SH-SY5Y (cell line): ENCODE results near the gene PAH.
A peak's percentile ranks its signal among the peaks of the same experiment; 100 is the strongest.

Experiments
- GATA2 ChIP-seq: IDR thresholded peaks from 2 replicates; pipeline ENCODE4 v1.6.1; 2011; ENCODE audit warnings: mild to moderate bottlenecking, low read depth, low read length
- GATA3 ChIP-seq: IDR thresholded peaks from 2 replicates; pipeline ENCODE4 v1.6.1; 2011; ENCODE audit warnings: low read depth, mild to moderate bottlenecking, low read length, moderate library complexity

The PAH gene

GRCh38 chr12:102957339-102958050 lies 40.5 kb upstream of the PAH start, which contains the start of gene ASCL1:
TSS of gene ASCL1 (plus strand) at chr12:102957674. CDS start at chr12:102958245, 571 bp downstream.
- TF ChIP-seq GATA2 (no peak), GATA3 (no peak)

GRCh38 chr12:102956738-102957327 lies 39.8 kb upstream of the PAH start:
- TF ChIP-seq GATA2 (no peak), GATA3 (no peak)

GRCh38 chr12:102955926-102956737 lies 39.1 kb upstream of the PAH start:
- TF ChIP-seq GATA2 (no peak), GATA3 (no peak)

- TF ChIP-seq GATA3 (no peak), GATA2 (no peak)
These were observed 37.1 kb upstream of the PAH start for GRCh38 chr12:102954134-102954533.

GRCh38 chr12:102953221-102953620 lies 36.2 kb upstream of the PAH start:
- TF ChIP-seq GATA3 (no peak), GATA2 (0 out of 2 replicates have a peak, but pooled peaks have one; percentile 12)

GRCh38 chr12:102951841-102952240 lies 34.8 kb upstream of the PAH start:
- no peak for TF ChIP-seq GATA2
- no peak for TF ChIP-seq GATA3

- TF ChIP-seq GATA3 (no peak), GATA2 (no peak)
These were observed 34.0 kb upstream of the PAH start for GRCh38 chr12:102950950-102951619.

- TF ChIP-seq GATA2 (no peak), GATA3 (no peak)
These were observed 33.3 kb upstream of the PAH start for GRCh38 chr12:102950107-102950949.

GRCh38 chr12:102948941-102949352 lies 31.9 kb upstream of the PAH start:
- no peak for TF ChIP-seq GATA2
- no peak for TF ChIP-seq GATA3

- no peak for TF ChIP-seq GATA2
- TF ChIP-seq GATA3, result no peak
These were observed 29.0 kb upstream of the PAH start for GRCh38 chr12:102946042-102946441.

GRCh38 chr12:102939670-102940222 lies 22.7 kb upstream of the PAH start:
- TF ChIP-seq GATA2 (no peak), GATA3 (no peak)

GRCh38 chr12:102939059-102939458 lies 22.0 kb upstream of the PAH start:
- no peak for TF ChIP-seq GATA3
- TF ChIP-seq GATA2, result no peak

GRCh38 chr12:102933168-102933567 lies 16.1 kb upstream of the PAH start:
- TF ChIP-seq GATA2 (no peak), GATA3 (no peak)

GRCh38 chr12:102927220-102927619 lies 10.2 kb upstream of the PAH start:
- TF ChIP-seq GATA3 (no peak), GATA2 (no peak)
